GM12878 (cell line): Measurements from ENCODE around the gene BDNF. TPM values are rescaled to one million over a fixed set of nuclear protein-coding genes. Genes with fewer than 3 reads are reported as not detected.

Source experiments
- ATAC-seq: fragments of 200-7000 bp; cut with Tn5 transposase; 3 replicates; pipeline ENCODE4 v1.9.1; 2020; ENCODE audit warnings: mild to moderate bottlenecking, moderate library complexity
- BruUV-seq: library from RNA; stranded (reverse); fragments of 400-500 nt; replicated peaks from 2 replicates; lab custom pipeline; 2021; lab: Mats Ljungman, UMichigan
- CTCF ChIA-PET: fragments of 300-600 bp; sonication (Branson Sonifier 250); formaldehyde crosslinking; extraction: SDS; loops from one replicate; lab custom pipeline; 2021; ENCODE audit warnings: inconsistent platforms; lab: Yijun Ruan, JAX
- POLR2A ChIA-PET: fragments of 350-600 bp; formaldehyde crosslinking; extraction: SDS; loops from one replicate; lab custom pipeline; 2021; ENCODE audit warnings: inconsistent platforms; lab: Charles Lee
- RAD21 ChIA-PET: fragments of 300-600 bp; sonication (Branson Sonifier 250); formaldehyde crosslinking; loops from one replicate; lab custom pipeline; 2023; ENCODE audit warnings: antibody characterized with exemption; ENCODE audit not compliant: unreplicated experiment; lab: Charles Lee
- SMC1A ChIA-PET: fragments of 300-600 bp; sonication (Branson Sonifier 250); formaldehyde crosslinking; loops from one replicate; lab custom pipeline; 2023; ENCODE audit not compliant: unreplicated experiment, uncharacterized antibody; lab: Charles Lee
- DNase-seq: peaks from one replicate; pipeline ENCODE4 v3.0.0-alpha.2; 2011; ENCODE audit warnings: low read depth, low spot score
- FAIRE-seq: peaks from 3 replicates; lab custom pipeline; 2011; peaks lifted over from hg19 to GRCh38; lab: Jason Lieb, UNC
- H2AFZ ChIP-seq: 2 replicates; pipeline ENCODE4 v1.6.0; 2011; ENCODE audit warnings: low read depth, low read length, control low read depth; ENCODE audit not compliant: control insufficient read depth
- H3K27ac ChIP-seq: 2 replicates; pipeline ENCODE4 v1.5.1; 2011; ENCODE audit warnings: control low read depth; ENCODE audit not compliant: control insufficient read depth, insufficient read depth
- H3K27me3 ChIP-seq, 2 experiments: replicated peaks in 1 of 2; 2 replicates each; pipeline versions ENCODE4 v1.6.0 to v1.6.1; 2011; ENCODE audit warnings: low read length in 1 of 2; ENCODE audit not compliant: control insufficient read depth in 2 of 2, insufficient read depth in 2 of 2
- H3K36me3 ChIP-seq, 2 experiments: 2 replicates each; pipeline ENCODE4 v1.5.1; 2011; ENCODE audit warnings: low read length in 1 of 2; ENCODE audit not compliant: control insufficient read depth in 2 of 2, insufficient read depth in 2 of 2
- H3K4me1 ChIP-seq: 2 replicates; pipeline ENCODE4 v1.6.1; 2011; ENCODE audit warnings: mild to moderate bottlenecking, low read length, moderate library complexity, mixed read lengths; ENCODE audit not compliant: control insufficient read depth, insufficient read depth
- H3K4me2 ChIP-seq: 2 replicates; pipeline ENCODE4 v1.6.0; 2011; ENCODE audit warnings: control low read depth; ENCODE audit not compliant: control insufficient read depth, insufficient read depth
- H3K4me3 ChIP-seq: fragments of 200-600 bp; sonication (generic); 2 replicates; pipeline ENCODE4 v1.5.1; 2016
- H3K79me2 ChIP-seq: 2 replicates; pipeline ENCODE4 v1.6.0; 2011; ENCODE audit warnings: low read length; ENCODE audit not compliant: control insufficient read depth, insufficient read depth
- H3K9ac ChIP-seq: 2 replicates; pipeline ENCODE4 v1.8.0; 2011; ENCODE audit warnings: low read length, control low read depth, mixed read lengths; ENCODE audit not compliant: control insufficient read depth, insufficient read depth
- H3K9me3 ChIP-seq: replicated peaks from 3 replicates; pipeline ENCODE4 v1.5.1; 2011; ENCODE audit warnings: mild to moderate bottlenecking, low read length; ENCODE audit not compliant: control insufficient read depth, insufficient read depth
- H4K20me1 ChIP-seq: 2 replicates; pipeline ENCODE4 v1.6.0; 2011; ENCODE audit not compliant: control insufficient read depth, insufficient read depth
- ESRRA ChIP-seq: IDR thresholded peaks from 2 replicates; pipeline ENCODE4 v1.6.1; 2012; ENCODE audit warnings: mild to moderate bottlenecking, low read length, improper control_type of control experiment
- FOS ChIP-seq: IDR thresholded peaks from 3 replicates; pipeline ENCODE4 v1.6.1; 2011; ENCODE audit warnings: borderline replicate concordance; ENCODE audit not compliant: insufficient read length; ENCODE audit errors: extremely low read depth
- NFYB ChIP-seq: IDR thresholded peaks from 2 replicates; pipeline ENCODE4 v1.6.1; 2011; ENCODE audit warnings: low read depth, mild to moderate bottlenecking, low read length, improper control_type of control experiment, moderate library complexity; ENCODE audit not compliant: insufficient read depth
- NR2F1 ChIP-seq: fragments of 450-650 bp; conservative IDR thresholded peaks from 2 replicates; pipeline ENCODE4 v1.6.1; 2017; ENCODE audit warnings: mild to moderate bottlenecking
- SMAD1 ChIP-seq: fragments of 450-650 bp; IDR thresholded peaks from 2 replicates; pipeline ENCODE4 v1.6.1; 2018; ENCODE audit warnings: mild to moderate bottlenecking, low read depth; ENCODE audit not compliant: partially characterized antibody
- YY1 ChIP-seq: IDR thresholded peaks from 2 replicates; pipeline ENCODE4 v1.6.1; 2011; ENCODE audit warnings: low read depth, mild to moderate bottlenecking, low read length
- ZNF217 ChIP-seq: fragments of 450-650 bp; IDR thresholded peaks from 2 replicates; pipeline ENCODE4 v1.6.1; 2017; ENCODE audit warnings: antibody characterized with exemption, mild to moderate bottlenecking
- ZNF592 ChIP-seq: fragments of 450-650 bp; IDR thresholded peaks from 2 replicates; pipeline ENCODE4 v1.6.1; 2017; ENCODE audit warnings: mild to moderate bottlenecking, moderate library complexity
- WGBS: methylation state at CpG from one replicate; pipeline ENCODE4 v1.1.6; 2016; ENCODE audit warnings: low lambda C conversion rate; ENCODE audit not compliant: insufficient replicate concordance, insufficient coverage; ENCODE audit errors: missing lambda C conversion rate; 5-methylcytosine and 5-hydroxymethylcytosine counted together
- in situ Hi-C: fragments of 300-500 bp; cut with MboI; formaldehyde crosslinking; loops from 9 replicates; pipeline ENCODE4 v1.14.3; 2018; ENCODE audit warnings: mixed read lengths
- intact Hi-C: fragments of 100-400 bp; cut with micrococcal nuclease; formaldehyde crosslinking; loops from one replicate; pipeline ENCODE4 v1.14.2; 2022; ENCODE audit not compliant: unreplicated experiment
- polyA plus RNA-seq, 11 experiments: library from polyadenylated mRNA; depleted of rRNA in 4 of 11; unstranded in 6 of 11; stranded (reverse) in 5 of 11; fragments of >200 nt; fragmentation: Nextera tagmentation in 4 of 11; fragmentation: Illumina TruSeq in 1 of 11; extraction: Ambion mirVana in 4 of 11; extraction: Trizol in 1 of 11; gene quantifications; 1 replicate in 1 of 11; 2 replicates in 10 of 11; pipeline versions ENCODE4 v1.2.1 to v1.2.3, GENCODE V29; 2011 to 2016; ENCODE audit warnings: inconsistent platforms in 2 of 11, missing spikeins in 2 of 11, low read depth in 1 of 11
- total RNA-seq, 4 experiments: library from RNA; depleted of rRNA in 3 of 4; stranded (reverse); fragments of >200 nt in 3 of 4; fragmentation: Illumina TruSeq in 1 of 4; extraction: Trizol in 1 of 4; gene quantifications; 2 replicates each; pipeline versions ENCODE4 v1.2.1 to v1.2.3, GENCODE V29; 2013 to 2021
- TF ChIP-seq, protein P1 (sequence below): fragments of 450-650 bp; IDR thresholded peaks from 2 replicates; pipeline ENCODE4 v1.6.1; 2017; ENCODE audit warnings: mild to moderate bottlenecking, moderate library complexity

The BDNF gene
- total and polyA plus RNA-seq, 10 of the 15 experiments (the other 5 are each of a cell fraction or from before 2014, with no cell fraction given) = 0.02 to 0.24 (median 0.06) TPM; not detected in 2

GRCh38 chr11:27650988-27651387, 49.3 kb downstream of the BDNF start:
- no peaks in the 10 kb centered on the region for H4K20me1 ChIP-seq
- WGBS = 40% methylated on average over 4 of the region's 4 CpGs
- H3K27ac ChIP-seq = no peak overlapping the region
- no peaks in the 10 kb centered on the region for H3K27me3 ChIP-seq
- no peaks in the 10 kb centered on the region for H3K36me3 ChIP-seq
- intact Hi-C loops (no loop called here), in situ Hi-C loops (no loop called here)
- no peak for ATAC-seq
- H3K9ac ChIP-seq = no peak overlapping the region
- no TSS peak for BruUV-seq
- SMC1A ChIA-PET = no interaction called here
- H2AFZ ChIP-seq = no peak overlapping the region
- H3K9me3 ChIP-seq = no peaks in the 10 kb centered on the region
- DNase-seq = no peak
- no peaks in the 10 kb centered on the region for H3K79me2 ChIP-seq
- POLR2A ChIA-PET = no interaction called here
- FAIRE-seq = no peak
- TF ChIP-seq ESRRA = no peak
- no peak for TF ChIP-seq FOS
- CTCF ChIA-PET = no interaction called here
- H3K4me1 ChIP-seq = no peaks in the 10 kb centered on the region
- no peak overlapping the region for H3K4me2 ChIP-seq
- H3K4me3 ChIP-seq = no peak overlapping the region
- RAD21 ChIA-PET = no interaction called here

GRCh38 chr11:27649800-27650199, 50.5 kb downstream of the BDNF start:
- H2AFZ ChIP-seq = no peak overlapping the region
- no TSS peak for BruUV-seq
- DNase-seq (no peak), FAIRE-seq (no peak), ATAC-seq (no peak)
- ChIA-PET RAD21 (no interaction called here), CTCF (interaction anchor here (0.7 kb wide), 1 partner anchor 880 kb away, joined by 3 read pairs; no protein-coding TSS in a partner anchor), POLR2A (no interaction called here), SMC1A (no interaction called here)
- H3K4me1 ChIP-seq = no peaks in the 10 kb centered on the region
- intact Hi-C loops = no loop called here
- no peak overlapping the region for H3K9ac ChIP-seq
- no peak overlapping the region for H3K27ac ChIP-seq
- no peak overlapping the region for H3K4me2 ChIP-seq
- H3K79me2 ChIP-seq = no peaks in the 10 kb centered on the region
- H3K9me3 ChIP-seq = no peaks in the 10 kb centered on the region
- H3K4me3 ChIP-seq = no peak overlapping the region
- WGBS = 43% methylated on average over 2 of the region's 2 CpGs
- in situ Hi-C loops = no loop called here
- no peaks in the 10 kb centered on the region for H4K20me1 ChIP-seq
- no peaks in the 10 kb centered on the region for H3K36me3 ChIP-seq
- H3K27me3 ChIP-seq = no peaks in the 10 kb centered on the region
- TF ChIP-seq, protein P1, sequence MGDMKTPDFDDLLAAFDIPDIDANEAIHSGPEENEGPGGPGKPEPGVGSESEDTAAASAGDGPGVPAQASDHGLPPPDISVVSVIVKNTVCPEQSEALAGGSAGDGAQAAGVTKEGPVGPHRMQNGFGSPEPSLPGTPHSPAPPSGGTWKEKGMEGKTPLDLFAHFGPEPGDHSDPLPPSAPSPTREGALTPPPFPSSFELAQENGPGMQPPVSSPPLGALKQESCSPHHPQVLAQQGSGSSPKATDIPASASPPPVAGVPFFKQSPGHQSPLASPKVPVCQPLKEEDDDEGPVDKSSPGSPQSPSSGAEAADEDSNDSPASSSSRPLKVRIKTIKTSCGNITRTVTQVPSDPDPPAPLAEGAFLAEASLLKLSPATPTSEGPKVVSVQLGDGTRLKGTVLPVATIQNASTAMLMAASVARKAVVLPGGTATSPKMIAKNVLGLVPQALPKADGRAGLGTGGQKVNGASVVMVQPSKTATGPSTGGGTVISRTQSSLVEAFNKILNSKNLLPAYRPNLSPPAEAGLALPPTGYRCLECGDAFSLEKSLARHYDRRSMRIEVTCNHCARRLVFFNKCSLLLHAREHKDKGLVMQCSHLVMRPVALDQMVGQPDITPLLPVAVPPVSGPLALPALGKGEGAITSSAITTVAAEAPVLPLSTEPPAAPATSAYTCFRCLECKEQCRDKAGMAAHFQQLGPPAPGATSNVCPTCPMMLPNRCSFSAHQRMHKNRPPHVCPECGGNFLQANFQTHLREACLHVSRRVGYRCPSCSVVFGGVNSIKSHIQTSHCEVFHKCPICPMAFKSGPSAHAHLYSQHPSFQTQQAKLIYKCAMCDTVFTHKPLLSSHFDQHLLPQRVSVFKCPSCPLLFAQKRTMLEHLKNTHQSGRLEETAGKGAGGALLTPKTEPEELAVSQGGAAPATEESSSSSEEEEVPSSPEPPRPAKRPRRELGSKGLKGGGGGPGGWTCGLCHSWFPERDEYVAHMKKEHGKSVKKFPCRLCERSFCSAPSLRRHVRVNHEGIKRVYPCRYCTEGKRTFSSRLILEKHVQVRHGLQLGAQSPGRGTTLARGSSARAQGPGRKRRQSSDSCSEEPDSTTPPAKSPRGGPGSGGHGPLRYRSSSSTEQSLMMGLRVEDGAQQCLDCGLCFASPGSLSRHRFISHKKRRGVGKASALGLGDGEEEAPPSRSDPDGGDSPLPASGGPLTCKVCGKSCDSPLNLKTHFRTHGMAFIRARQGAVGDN = no peak
- no peak for TF ChIP-seq ZNF592
- TF ChIP-seq SMAD1 = no peak
- no peak for TF ChIP-seq NR2F1
- TF ChIP-seq YY1 = no peak
- TF ChIP-seq NFYB = no peak
- no peak for TF ChIP-seq ZNF217
